HepG2 (cell line): ENCODE measurements around the gene VPS25. TPM values are rescaled to one million over a fixed set of nuclear protein-coding genes. Genes with fewer than 3 reads are reported as not detected.
A peak's percentile ranks its signal among the peaks of the same experiment; 100 is the strongest.

Experiments used
- FOXP4 ChIP-seq: sonication (generic); formaldehyde crosslinking; IDR thresholded peaks from 2 replicates; pipeline ENCODE4 v1.4.0; 2020; ENCODE audit warnings: missing genetic modification reagents
- GABPA ChIP-seq, 2 experiments: IDR thresholded peaks; 2 replicates each; pipeline ENCODE4 v1.6.1; 2011 to 2016; ENCODE audit warnings: low read depth in 2 of 2, low read length in 1 of 2, missing biosample characterization in 1 of 2, missing genetic modification characterization in 1 of 2
- GZF1 ChIP-seq: sonication (generic); formaldehyde crosslinking; IDR thresholded peaks from 2 replicates; pipeline ENCODE4 v1.5.1; 2020; ENCODE audit warnings: mild to moderate bottlenecking, missing genetic modification reagents
- HDAC2 ChIP-seq: sonication (generic); formaldehyde crosslinking; IDR thresholded peaks from 2 replicates; pipeline ENCODE4 v1.4.0; 2020; ENCODE audit warnings: missing genetic modification reagents
- KLF11 ChIP-seq: IDR thresholded peaks from 2 replicates; pipeline ENCODE4 v1.6.1; 2016; ENCODE audit warnings: missing compliant biosample characterization
- KLF6 ChIP-seq: IDR thresholded peaks from 2 replicates; pipeline ENCODE4 v1.8.0; 2016; ENCODE audit warnings: missing biosample characterization, missing genetic modification reagents
- MED1 ChIP-seq: sonication (generic); formaldehyde crosslinking; IDR thresholded peaks from 2 replicates; pipeline ENCODE4 v1.4.0; 2020; ENCODE audit warnings: missing genetic modification reagents
- MXD3 ChIP-seq: IDR thresholded peaks from 2 replicates; pipeline ENCODE4 v1.6.1; 2016; ENCODE audit warnings: mild to moderate bottlenecking, missing biosample characterization, missing genetic modification reagents
- ZMYM4 ChIP-seq: sonication (generic); formaldehyde crosslinking; IDR thresholded peaks from 2 replicates; pipeline ENCODE4 v1.8.1; 2023; ENCODE audit warnings: mild to moderate bottlenecking, missing genetic modification reagents
- ZNF253 ChIP-seq: sonication (generic); formaldehyde crosslinking; IDR thresholded peaks from 2 replicates; pipeline ENCODE4 v1.8.0; 2022; ENCODE audit warnings: mild to moderate bottlenecking, missing genetic modification reagents, borderline replicate concordance
- ZNF780A ChIP-seq: sonication (generic); formaldehyde crosslinking; IDR thresholded peaks from 2 replicates; pipeline ENCODE4 v1.8.0; 2022; ENCODE audit warnings: mild to moderate bottlenecking, missing genetic modification reagents, moderate library complexity
- polyA plus RNA-seq, 8 experiments: library from polyadenylated mRNA; depleted of rRNA in 3 of 8; stranded (reverse) in 7 of 8; unstranded in 1 of 8; fragments of >200 nt; fragmentation: Illumina TruSeq in 4 of 8; extraction: Trizol in 4 of 8; gene quantifications; 2 replicates each; pipeline versions ENCODE4 v1.2.1 to v1.2.3, GENCODE V29; 2011 to 2016; ENCODE audit warnings: low read depth in 4 of 8, missing spikeins in 1 of 8, mixed read lengths in 1 of 8; ENCODE audit not compliant: insufficient read depth in 1 of 8
- total RNA-seq, 5 experiments: library from RNA; depleted of rRNA; stranded (reverse); fragments of >200 nt; fragmentation: Illumina TruSeq; extraction: Trizol; gene quantifications; 2 replicates each; pipeline ENCODE4 v1.2.3, GENCODE V29; 2016; ENCODE audit warnings: low read depth in 1 of 5
- TF ChIP-seq, protein P1 (sequence below): sonication (generic); formaldehyde crosslinking; IDR thresholded peaks from 2 replicates; pipeline ENCODE4 v1.5.0; 2020; ENCODE audit warnings: mild to moderate bottlenecking, missing genetic modification reagents, borderline replicate concordance
- TF ChIP-seq, protein P2 (sequence below): sonication (generic); formaldehyde crosslinking; IDR thresholded peaks from 2 replicates; pipeline ENCODE4 v1.4.0; 2020; ENCODE audit warnings: missing genetic modification reagents
- TF ChIP-seq, protein P3 (sequence below), 2 experiments: IDR thresholded peaks; 2 replicates each; pipeline ENCODE4 v1.6.1; 2011 to 2012; ENCODE audit warnings: low read length in 2 of 2, borderline replicate concordance in 1 of 2, low read depth in 1 of 2, mild to moderate bottlenecking in 1 of 2, moderate library complexity in 1 of 2

VPS25 gene
- total and polyA plus RNA-seq, 2 of the 13 experiments (the other 11 are each of a cell fraction or from before 2014, with no cell fraction given) = 161 to 249 TPM

- TF ChIP-seq, protein P1, sequence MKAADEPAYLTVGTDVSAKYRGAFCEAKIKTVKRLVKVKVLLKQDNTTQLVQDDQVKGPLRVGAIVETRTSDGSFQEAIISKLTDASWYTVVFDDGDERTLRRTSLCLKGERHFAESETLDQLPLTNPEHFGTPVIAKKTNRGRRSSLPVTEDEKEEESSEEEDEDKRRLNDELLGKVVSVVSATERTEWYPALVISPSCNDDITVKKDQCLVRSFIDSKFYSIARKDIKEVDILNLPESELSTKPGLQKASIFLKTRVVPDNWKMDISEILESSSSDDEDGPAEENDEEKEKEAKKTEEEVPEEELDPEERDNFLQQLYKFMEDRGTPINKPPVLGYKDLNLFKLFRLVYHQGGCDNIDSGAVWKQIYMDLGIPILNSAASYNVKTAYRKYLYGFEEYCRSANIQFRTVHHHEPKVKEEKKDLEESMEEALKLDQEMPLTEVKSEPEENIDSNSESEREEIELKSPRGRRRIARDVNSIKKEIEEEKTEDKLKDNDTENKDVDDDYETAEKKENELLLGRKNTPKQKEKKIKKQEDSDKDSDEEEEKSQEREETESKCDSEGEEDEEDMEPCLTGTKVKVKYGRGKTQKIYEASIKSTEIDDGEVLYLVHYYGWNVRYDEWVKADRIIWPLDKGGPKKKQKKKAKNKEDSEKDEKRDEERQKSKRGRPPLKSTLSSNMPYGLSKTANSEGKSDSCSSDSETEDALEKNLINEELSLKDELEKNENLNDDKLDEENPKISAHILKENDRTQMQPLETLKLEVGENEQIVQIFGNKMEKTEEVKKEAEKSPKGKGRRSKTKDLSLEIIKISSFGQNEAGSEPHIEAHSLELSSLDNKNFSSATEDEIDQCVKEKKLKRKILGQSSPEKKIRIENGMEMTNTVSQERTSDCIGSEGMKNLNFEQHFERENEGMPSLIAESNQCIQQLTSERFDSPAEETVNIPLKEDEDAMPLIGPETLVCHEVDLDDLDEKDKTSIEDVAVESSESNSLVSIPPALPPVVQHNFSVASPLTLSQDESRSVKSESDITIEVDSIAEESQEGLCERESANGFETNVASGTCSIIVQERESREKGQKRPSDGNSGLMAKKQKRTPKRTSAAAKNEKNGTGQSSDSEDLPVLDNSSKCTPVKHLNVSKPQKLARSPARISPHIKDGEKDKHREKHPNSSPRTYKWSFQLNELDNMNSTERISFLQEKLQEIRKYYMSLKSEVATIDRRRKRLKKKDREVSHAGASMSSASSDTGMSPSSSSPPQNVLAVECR (CRISPR knock-in tag) = peak; percentile 49; the same call in 1 of the 2 replicates
- no peak for TF ChIP-seq ZNF780A
- TF ChIP-seq GZF1 (CRISPR knock-in tag) = no peak
- TF ChIP-seq MXD3 (CRISPR knock-in tag) = no peak
- no peak for TF ChIP-seq ZMYM4 (CRISPR knock-in tag)
- TF ChIP-seq KLF6 (CRISPR knock-in tag) = no peak
- peak; percentile 65; the same call in 1 of the 2 replicates for TF ChIP-seq FOXP4 (CRISPR knock-in tag)
- TF ChIP-seq, protein P2, sequence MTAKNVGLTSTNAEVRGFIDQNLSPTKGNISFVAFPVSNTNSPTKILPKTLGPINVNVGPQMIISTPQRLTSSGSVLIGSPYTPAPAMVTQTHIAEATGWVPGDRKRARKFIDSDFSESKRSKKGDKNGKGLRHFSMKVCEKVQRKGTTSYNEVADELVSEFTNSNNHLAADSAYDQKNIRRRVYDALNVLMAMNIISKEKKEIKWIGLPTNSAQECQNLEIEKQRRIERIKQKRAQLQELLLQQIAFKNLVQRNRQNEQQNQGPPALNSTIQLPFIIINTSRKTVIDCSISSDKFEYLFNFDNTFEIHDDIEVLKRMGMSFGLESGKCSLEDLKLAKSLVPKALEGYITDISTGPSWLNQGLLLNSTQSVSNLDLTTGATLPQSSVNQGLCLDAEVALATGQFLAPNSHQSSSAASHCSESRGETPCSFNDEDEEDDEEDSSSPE (CRISPR knock-in tag) = no peak
- TF ChIP-seq, protein P3, sequence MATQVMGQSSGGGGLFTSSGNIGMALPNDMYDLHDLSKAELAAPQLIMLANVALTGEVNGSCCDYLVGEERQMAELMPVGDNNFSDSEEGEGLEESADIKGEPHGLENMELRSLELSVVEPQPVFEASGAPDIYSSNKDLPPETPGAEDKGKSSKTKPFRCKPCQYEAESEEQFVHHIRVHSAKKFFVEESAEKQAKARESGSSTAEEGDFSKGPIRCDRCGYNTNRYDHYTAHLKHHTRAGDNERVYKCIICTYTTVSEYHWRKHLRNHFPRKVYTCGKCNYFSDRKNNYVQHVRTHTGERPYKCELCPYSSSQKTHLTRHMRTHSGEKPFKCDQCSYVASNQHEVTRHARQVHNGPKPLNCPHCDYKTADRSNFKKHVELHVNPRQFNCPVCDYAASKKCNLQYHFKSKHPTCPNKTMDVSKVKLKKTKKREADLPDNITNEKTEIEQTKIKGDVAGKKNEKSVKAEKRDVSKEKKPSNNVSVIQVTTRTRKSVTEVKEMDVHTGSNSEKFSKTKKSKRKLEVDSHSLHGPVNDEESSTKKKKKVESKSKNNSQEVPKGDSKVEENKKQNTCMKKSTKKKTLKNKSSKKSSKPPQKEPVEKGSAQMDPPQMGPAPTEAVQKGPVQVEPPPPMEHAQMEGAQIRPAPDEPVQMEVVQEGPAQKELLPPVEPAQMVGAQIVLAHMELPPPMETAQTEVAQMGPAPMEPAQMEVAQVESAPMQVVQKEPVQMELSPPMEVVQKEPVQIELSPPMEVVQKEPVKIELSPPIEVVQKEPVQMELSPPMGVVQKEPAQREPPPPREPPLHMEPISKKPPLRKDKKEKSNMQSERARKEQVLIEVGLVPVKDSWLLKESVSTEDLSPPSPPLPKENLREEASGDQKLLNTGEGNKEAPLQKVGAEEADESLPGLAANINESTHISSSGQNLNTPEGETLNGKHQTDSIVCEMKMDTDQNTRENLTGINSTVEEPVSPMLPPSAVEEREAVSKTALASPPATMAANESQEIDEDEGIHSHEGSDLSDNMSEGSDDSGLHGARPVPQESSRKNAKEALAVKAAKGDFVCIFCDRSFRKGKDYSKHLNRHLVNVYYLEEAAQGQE (IDR thresholded peaks at IDR 0.05; ENCODE audit: borderline replicate concordance in 1 of 2, low read depth in 1 of 2, low read length in 2 of 2) = no peak
- TF ChIP-seq GABPA (IDR thresholded peaks at IDR 0.05; ENCODE audit: low read depth, low read length) = no peak
- no peak for TF ChIP-seq GABPA (CRISPR knock-in tag; IDR thresholded peaks at IDR 0.05; ENCODE audit: low read depth)
- TF ChIP-seq HDAC2 (CRISPR knock-in tag) = no peak
- no peak for TF ChIP-seq MED1 (CRISPR knock-in tag)
- no peak for TF ChIP-seq ZNF253 (CRISPR knock-in tag)
- no peak for TF ChIP-seq KLF11 (CRISPR knock-in tag)
Measured at GRCh38 chr17:42748908-42749798, 24.1 kb upstream of the VPS25 start (continued).
